Thoracic aorta (tissue), 2 donors: Measurements from ENCODE around the gene KLK2. TPM values are rescaled to one million over a fixed set of nuclear protein-coding genes. Genes with fewer than 3 reads are reported as not detected.
A peak's percentile ranks its signal among the peaks of the same experiment; 100 is the strongest.

ENCODE experiments used
- ATAC-seq: fragments of 150-250 bp; one replicate; pipeline ENCODE4 v1.8.0; 2017; ENCODE audit warnings: low read depth; ENCODE audit not compliant: insufficient number of reproducible peaks, low FRiP score
- DNase-seq: peaks from one replicate; pipeline ENCODE4 v3.0.0-alpha.2; 2020; ENCODE audit warnings: low spot score
- H3K27ac ChIP-seq, 2 donors: fragments of 200-600 bp; sonication (generic); 1 replicate in 1 of 2; 2 replicates in 1 of 2; pipeline ENCODE4 v1.5.1; 2016; ENCODE audit warnings: mild to moderate bottlenecking in 2 of 2, moderate library complexity in 2 of 2
- H3K27me3 ChIP-seq: fragments of 200-600 bp; sonication (generic); replicated peaks from 2 replicates; pipeline ENCODE4 v1.6.0; 2016; ENCODE audit warnings: mild to moderate bottlenecking; ENCODE audit not compliant: insufficient read depth
- H3K36me3 ChIP-seq: fragments of 200-600 bp; sonication (generic); one replicate; pipeline ENCODE4 v1.5.1; 2016
- H3K4me1 ChIP-seq, 2 donors: fragments of 200-600 bp; sonication (generic); 1 replicate in 1 of 2; 2 replicates in 1 of 2; pipeline versions ENCODE4 v1.5.1 to v1.6.0; 2016; ENCODE audit warnings: low read depth in 2 of 2, mild to moderate bottlenecking in 1 of 2; ENCODE audit not compliant: control insufficient read depth in 1 of 2
- H3K4me3 ChIP-seq: fragments of 200-600 bp; sonication (generic); 2 replicates; pipeline ENCODE4 v1.5.1; 2016; ENCODE audit warnings: mild to moderate bottlenecking
- H3K9me3 ChIP-seq: fragments of 200-600 bp; sonication (generic); 2 replicates; pipeline ENCODE4 v1.5.1; 2016
- CTCF ChIP-seq: fragments of 200-600 bp; sonication (generic); IDR thresholded peaks from one replicate; pipeline ENCODE4 v1.5.1; 2019; ENCODE audit warnings: antibody characterized with exemption
- total RNA-seq, 2 donors: library from RNA; depleted of rRNA; stranded (reverse); fragments of >200 nt; gene quantifications; one replicate each; pipeline versions ENCODE4 v1.1.0 to v1.2.3, GENCODE V29; 2016

KLK2 gene
- total RNA-seq, 2 donors from 2014 or later, result not detected

GRCh38 chr19:50835785-50836542 is 37.3 kb upstream of the KLK2 start:
- TF ChIP-seq CTCF, result no peak
- ATAC-seq (no peak), DNase-seq (no peak)
- no peaks in the 10 kb centered on the region for H3K36me3 ChIP-seq
- H3K27me3 ChIP-seq, result no peaks in the 10 kb centered on the region
- H3K4me1 ChIP-seq, result peaks cover 6% of the 10 kb centered on the region in 2 donors
- H3K9me3 ChIP-seq, result no peaks in the 10 kb centered on the region
- peak overlapping the region; percentile 71 for H3K4me3 ChIP-seq
- no peak overlapping the region for H3K27ac ChIP-seq

GRCh38 chr19:50836543-50837195 is 36.6 kb upstream of the KLK2 start:
- Histone ChIP-seq H3K4me1 (peaks cover 6% of the 10 kb centered on the region in 2 donors), H3K27ac (no peak overlapping the region), H3K27me3 (no peaks in the 10 kb centered on the region), H3K36me3 (no peaks in the 10 kb centered on the region), H3K9me3 (no peaks in the 10 kb centered on the region), H3K4me3 (no peak overlapping the region)
- TF ChIP-seq CTCF, result no peak
- no peak for ATAC-seq
- no peak for DNase-seq

GRCh38 chr19:50837300-50837699 is 35.9 kb upstream of the KLK2 start:
- Histone ChIP-seq H3K4me3 (no peak overlapping the region), H3K27ac (no peak overlapping the region), H3K27me3 (no peaks in the 10 kb centered on the region), H3K9me3 (no peaks in the 10 kb centered on the region), H3K4me1 (peaks cover 6% of the 10 kb centered on the region in 2 donors), H3K36me3 (no peaks in the 10 kb centered on the region)
- DNase-seq (no peak), ATAC-seq (no peak)
- TF ChIP-seq CTCF, result no peak

- no peak overlapping the region for H3K27ac ChIP-seq
- no peaks in the 10 kb centered on the region for H3K9me3 ChIP-seq
- H3K27me3 ChIP-seq, result no peaks in the 10 kb centered on the region
- ATAC-seq, result no peak
- TF ChIP-seq CTCF, result no peak
- H3K4me1 ChIP-seq, result peaks cover 6% of the 10 kb centered on the region in 2 donors
- DNase-seq, result no peak
- no peaks in the 10 kb centered on the region for H3K36me3 ChIP-seq
- H3K4me3 ChIP-seq, result no peak overlapping the region
These were observed 35.0 kb upstream of the KLK2 start for GRCh38 chr19:50838239-50838638.

GRCh38 chr19:50839712-50840655 is 33.3 kb upstream of the KLK2 start:
- Histone ChIP-seq H3K4me1 (peaks cover 6% of the 10 kb centered on the region in 2 donors), H3K36me3 (no peaks in the 10 kb centered on the region), H3K9me3 (no peaks in the 10 kb centered on the region), H3K4me3 (no peak overlapping the region), H3K27ac (no peak overlapping the region), H3K27me3 (no peaks in the 10 kb centered on the region)
- no peak for ATAC-seq
- no peak for TF ChIP-seq CTCF
- DNase-seq, result no peak
